ENCODE data around the gene WNT8A.

The WNT8A gene

GRCh38 chr5:138107213-138107612, 23.4 kb downstream of the WNT8A start:
- peaks cover 12% of the 10 kb centered on the region for H3K4me1 ChIP-seq (ENCODE audit: control insufficient read depth, insufficient read depth, low read length)

DNA sequence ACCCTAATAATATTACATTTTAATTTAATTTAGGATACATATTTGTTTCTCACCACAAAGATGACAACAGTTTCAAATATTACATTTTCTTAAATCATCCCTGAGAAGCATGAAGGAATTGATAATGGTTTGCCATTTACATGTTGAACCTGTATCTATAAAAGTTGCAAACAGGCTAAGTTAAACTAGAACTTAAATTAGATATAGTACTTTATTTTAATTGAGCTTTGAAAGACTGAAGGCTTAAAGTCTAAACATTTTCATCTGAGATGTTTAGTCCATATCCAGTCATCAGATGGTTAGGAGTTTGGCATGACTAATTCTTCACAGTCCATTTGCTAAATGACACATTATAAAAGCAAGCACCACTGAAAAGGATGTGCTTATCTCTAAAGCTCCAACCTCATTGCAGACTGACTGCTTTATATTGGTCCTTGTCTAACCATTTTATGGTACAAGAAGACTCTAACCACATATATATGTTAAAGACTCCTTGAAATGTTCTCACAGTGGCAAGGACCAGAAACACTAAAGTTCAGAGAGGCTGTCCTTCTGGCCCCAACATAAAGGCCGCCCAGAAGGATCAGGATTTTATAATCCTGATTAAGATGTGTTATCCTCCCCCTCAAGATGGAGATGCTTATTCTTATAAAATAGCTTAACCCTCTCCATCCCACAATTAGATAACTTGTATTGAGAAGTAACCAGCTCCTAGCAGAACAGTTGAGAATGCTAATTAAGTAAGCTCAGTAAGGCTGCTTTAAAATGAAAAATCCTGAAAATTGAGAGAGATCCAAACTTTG, 25.8 kb downstream of the WNT8A start:
- Histone ChIP-seq H3K4me3 (ENCODE audit: insufficient read depth, low read depth, low read length) (no peak overlapping the region), H3K36me3 (ENCODE audit: control insufficient read depth, insufficient read depth, low read length) (no peaks in the 10 kb centered on the region), H3K27me3 (ENCODE audit: control insufficient read depth, insufficient read depth, low read length, poor library complexity, severe bottlenecking) (no peaks in the 10 kb centered on the region), H3K27ac (ENCODE audit: insufficient read depth, low read depth, low read length, poor library complexity, severe bottlenecking) (no peak overlapping the region), H3K4me1 (ENCODE audit: control insufficient read depth, insufficient read depth, low read length) (peaks cover 12% of the 10 kb centered on the region), H3K9me3 (ENCODE audit: control insufficient read depth, low read length) (no peaks in the 10 kb centered on the region)
- WGBS, 2 experiments, result 83% methylated on average over 1 of the region's 1 CpG

More at GRCh38 chr5:138107213-138107612, 23.4 kb downstream of the WNT8A start:
- Histone ChIP-seq H3K27me3 (ENCODE audit: control insufficient read depth, insufficient read depth, low read length, poor library complexity, severe bottlenecking) (no peaks in the 10 kb centered on the region), H3K36me3 (ENCODE audit: control insufficient read depth, insufficient read depth, low read length) (no peaks in the 10 kb centered on the region), H3K27ac (ENCODE audit: insufficient read depth, low read depth, low read length, poor library complexity, severe bottlenecking) (no peak overlapping the region), H3K9me3 (ENCODE audit: control insufficient read depth, low read length) (no peaks in the 10 kb centered on the region), H3K4me3 (ENCODE audit: insufficient read depth, low read depth, low read length) (no peak overlapping the region)
- no CpG with 5 or more reads among the region's 1 CpG for WGBS, 2 experiments

DNA sequence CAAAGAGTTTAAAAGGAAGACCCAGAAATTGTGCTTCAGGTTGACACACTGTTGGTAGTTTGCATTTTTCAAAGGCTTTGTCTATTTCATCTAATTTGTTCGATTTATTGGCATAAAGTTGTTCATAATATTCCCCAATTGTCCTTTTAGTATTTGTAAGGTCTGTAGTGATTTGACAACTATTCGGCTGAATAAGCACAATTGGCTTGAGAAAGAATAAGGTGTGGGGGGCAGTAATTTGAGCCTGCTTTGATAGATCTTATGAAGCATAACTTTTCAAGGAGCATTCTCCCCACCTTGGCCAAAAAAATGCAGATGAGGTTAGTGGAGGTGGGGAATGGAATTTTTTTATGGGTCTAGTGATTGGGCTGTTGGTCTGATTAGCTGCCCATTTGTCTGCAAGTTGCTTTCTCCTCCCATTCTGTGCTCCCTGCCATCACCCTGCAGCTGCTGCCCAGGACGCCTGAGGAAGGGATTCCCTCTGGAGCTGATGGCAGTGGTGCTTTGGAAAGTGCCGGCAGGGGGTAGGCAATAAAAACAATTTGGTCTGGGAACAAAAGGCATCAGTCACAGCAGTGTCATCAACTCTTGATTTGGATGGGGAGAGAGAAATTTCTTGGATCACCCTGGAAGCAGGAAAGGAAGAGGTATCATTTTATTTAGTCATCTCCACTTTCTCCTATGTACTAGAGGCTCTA, 26.6 kb downstream of the WNT8A start:
- Histone ChIP-seq H3K27me3 (ENCODE audit: control insufficient read depth, insufficient read depth, low read length, poor library complexity, severe bottlenecking) (no peaks in the 10 kb centered on the region), H3K36me3 (ENCODE audit: control insufficient read depth, insufficient read depth, low read length) (no peaks in the 10 kb centered on the region), H3K4me3 (ENCODE audit: insufficient read depth, low read depth, low read length) (no peak overlapping the region), H3K9me3 (ENCODE audit: control insufficient read depth, low read length) (no peaks in the 10 kb centered on the region), H3K27ac (ENCODE audit: insufficient read depth, low read depth, low read length, poor library complexity, severe bottlenecking) (no peak overlapping the region), H3K4me1 (ENCODE audit: control insufficient read depth, insufficient read depth, low read length) (peaks cover 12% of the 10 kb centered on the region)
- 25 to 46% methylated on average over 3 to 4 of the region's 4 CpGs for WGBS, 2 experiments

- no peaks in the 10 kb centered on the region for H3K36me3 ChIP-seq (ENCODE audit: control insufficient read depth, insufficient read depth, low read length)
- H3K27me3 ChIP-seq (ENCODE audit: control insufficient read depth, insufficient read depth, low read length, poor library complexity, severe bottlenecking), result no peaks in the 10 kb centered on the region
- 92 to 96% methylated on average over 4 of the region's 4 CpGs for WGBS, 2 experiments
- no peaks in the 10 kb centered on the region for H3K9me3 ChIP-seq (ENCODE audit: control insufficient read depth, low read length)
- H3K4me3 ChIP-seq (ENCODE audit: insufficient read depth, low read depth, low read length), result no peak overlapping the region
- peaks cover 12% of the 10 kb centered on the region for H3K4me1 ChIP-seq (ENCODE audit: control insufficient read depth, insufficient read depth, low read length)
- H3K27ac ChIP-seq (ENCODE audit: insufficient read depth, low read depth, low read length, poor library complexity, severe bottlenecking), result no peak overlapping the region
Measured at GRCh38 chr5:138111181-138111580, 27.3 kb downstream of the WNT8A start.

- 71 to 83% methylated on average over 1 of the region's 1 CpG for WGBS, 2 experiments
- Histone ChIP-seq H3K27me3 (ENCODE audit: control insufficient read depth, insufficient read depth, low read length, poor library complexity, severe bottlenecking) (no peaks in the 10 kb centered on the region), H3K27ac (ENCODE audit: insufficient read depth, low read depth, low read length, poor library complexity, severe bottlenecking) (no peak overlapping the region), H3K36me3 (ENCODE audit: control insufficient read depth, insufficient read depth, low read length) (no peaks in the 10 kb centered on the region), H3K4me3 (ENCODE audit: insufficient read depth, low read depth, low read length) (no peak overlapping the region), H3K4me1 (ENCODE audit: control insufficient read depth, insufficient read depth, low read length) (peaks cover 12% of the 10 kb centered on the region), H3K9me3 (ENCODE audit: control insufficient read depth, low read length) (no peaks in the 10 kb centered on the region)
Measured at GRCh38 chr5:138111937-138112336, 28.1 kb downstream of the WNT8A start.

GRCh38 chr5:138115254-138115653, 31.4 kb downstream of the WNT8A start:
- Histone ChIP-seq H3K9me3 (ENCODE audit: control insufficient read depth, low read length) (no peaks in the 10 kb centered on the region), H3K4me3 (ENCODE audit: insufficient read depth, low read depth, low read length) (no peak overlapping the region), H3K4me1 (ENCODE audit: control insufficient read depth, insufficient read depth, low read length) (peaks cover 2% of the 10 kb centered on the region), H3K36me3 (ENCODE audit: control insufficient read depth, insufficient read depth, low read length) (no peaks in the 10 kb centered on the region), H3K27ac (ENCODE audit: insufficient read depth, low read depth, low read length, poor library complexity, severe bottlenecking) (no peak overlapping the region), H3K27me3 (ENCODE audit: control insufficient read depth, insufficient read depth, low read length, poor library complexity, severe bottlenecking) (no peaks in the 10 kb centered on the region)

DNA sequence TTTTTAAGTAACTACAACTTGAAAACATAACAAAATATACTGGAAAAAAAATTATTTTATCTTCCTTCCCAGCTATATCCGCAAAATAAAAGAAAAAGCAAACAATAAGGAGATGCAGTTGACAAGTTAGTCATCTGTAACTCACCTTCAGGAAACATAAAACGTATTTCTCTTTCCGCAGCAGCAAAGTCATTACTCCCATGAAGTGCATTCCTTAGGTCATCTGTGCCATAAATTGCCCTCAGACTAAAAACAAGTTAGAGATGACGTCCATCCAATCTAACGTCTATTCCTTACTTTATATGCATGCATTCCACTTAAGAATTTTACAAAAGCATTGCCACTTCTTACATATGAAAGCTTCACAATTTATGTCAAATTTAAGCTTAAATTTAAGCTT, 44.5 kb downstream of the WNT8A start:
- H3K27ac ChIP-seq (ENCODE audit: insufficient read depth, low read depth, low read length, poor library complexity, severe bottlenecking), result no peak overlapping the region
- H3K27me3 ChIP-seq (ENCODE audit: control insufficient read depth, insufficient read depth, low read length, poor library complexity, severe bottlenecking), result no peaks in the 10 kb centered on the region
- no peak overlapping the region for H3K4me3 ChIP-seq (ENCODE audit: insufficient read depth, low read depth, low read length)
- no peaks in the 10 kb centered on the region for H3K9me3 ChIP-seq (ENCODE audit: control insufficient read depth, low read length)
- H3K36me3 ChIP-seq (ENCODE audit: control insufficient read depth, insufficient read depth, low read length), result no peaks in the 10 kb centered on the region
- no peaks in the 10 kb centered on the region for H3K4me1 ChIP-seq (ENCODE audit: control insufficient read depth, insufficient read depth, low read length)
- WGBS, 2 experiments, result 91 to 95% methylated on average over 5 of the region's 5 CpGs

DNA sequence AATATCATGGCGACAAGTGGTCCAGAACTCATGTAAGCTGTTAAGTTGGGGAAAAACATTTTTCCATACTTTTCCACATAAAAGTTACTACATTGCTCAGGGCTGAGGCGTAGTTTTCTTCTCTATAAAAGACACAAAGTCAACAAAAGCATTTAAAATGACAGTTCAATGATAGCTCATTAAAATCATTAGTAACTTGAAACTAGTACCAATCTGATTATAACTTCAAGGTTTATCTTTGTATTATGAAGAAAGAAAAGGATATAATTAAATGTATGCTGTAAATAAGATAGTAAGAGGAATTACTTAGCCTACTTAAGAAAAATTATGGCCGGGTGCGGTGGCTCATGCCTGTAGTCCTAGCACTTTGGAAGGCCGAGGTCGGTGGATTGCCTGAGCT, 45.5 kb downstream of the WNT8A start:
- H3K4me1 ChIP-seq (ENCODE audit: control insufficient read depth, insufficient read depth, low read length), result no peaks in the 10 kb centered on the region
- 94% methylated on average over 6 of the region's 6 CpGs for WGBS, 2 experiments
- H3K27ac ChIP-seq (ENCODE audit: insufficient read depth, low read depth, low read length, poor library complexity, severe bottlenecking), result no peak overlapping the region
- H3K36me3 ChIP-seq (ENCODE audit: control insufficient read depth, insufficient read depth, low read length), result no peaks in the 10 kb centered on the region
- no peak overlapping the region for H3K4me3 ChIP-seq (ENCODE audit: insufficient read depth, low read depth, low read length)
- no peaks in the 10 kb centered on the region for H3K9me3 ChIP-seq (ENCODE audit: control insufficient read depth, low read length)
- H3K27me3 ChIP-seq (ENCODE audit: control insufficient read depth, insufficient read depth, low read length, poor library complexity, severe bottlenecking), result no peaks in the 10 kb centered on the region

DNA sequence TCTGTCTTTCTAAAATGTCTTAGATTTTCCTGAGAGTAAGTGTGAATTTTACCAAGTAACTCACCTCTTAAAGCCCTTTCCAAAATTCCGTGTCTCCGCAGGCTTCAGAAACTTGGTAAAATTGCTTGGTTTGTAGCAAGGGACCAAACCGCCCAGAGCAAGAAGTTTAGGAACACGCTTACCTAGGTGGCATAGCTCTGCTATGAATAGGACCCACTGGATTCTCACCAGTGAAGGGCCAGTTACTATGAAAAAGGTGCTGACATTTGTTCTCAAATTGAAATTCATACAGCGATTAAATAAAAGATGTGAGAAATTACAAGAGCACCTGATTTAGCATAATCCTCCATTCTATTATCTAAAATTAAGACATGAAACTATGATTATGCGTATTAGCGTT, 48.7 kb downstream of the WNT8A start:
- 89 to 92% methylated on average over 7 of the region's 7 CpGs for WGBS, 2 experiments
- H3K4me3 ChIP-seq (ENCODE audit: insufficient read depth, low read depth, low read length), result no peak overlapping the region
- H3K9me3 ChIP-seq (ENCODE audit: control insufficient read depth, low read length), result no peaks in the 10 kb centered on the region

GRCh38 chr5:138138949-138139780, 55.3 kb downstream of the WNT8A start, which contains the start of gene NME5:
TSS of gene NME5 (minus strand) at chr5:138139428. CDS start at chr5:138138780, 648 bp downstream.
- Histone ChIP-seq H3K9me3 (ENCODE audit: control insufficient read depth, low read length) (no peaks in the 10 kb centered on the region), H3K4me1 (ENCODE audit: control insufficient read depth, insufficient read depth, low read length) (no peaks in the 10 kb centered on the region), H3K27ac (ENCODE audit: insufficient read depth, low read depth, low read length, poor library complexity, severe bottlenecking) (no peak within 1 kb of the TSS), H3K4me3 (ENCODE audit: insufficient read depth, low read depth, low read length) (peak within 1 kb of the TSS; percentile 72), H3K36me3 (ENCODE audit: control insufficient read depth, insufficient read depth, low read length) (no peaks in the 10 kb centered on the region), H3K27me3 (ENCODE audit: control insufficient read depth, insufficient read depth, low read length, poor library complexity, severe bottlenecking) (no peaks in the 10 kb centered on the region)
- WGBS, 2 experiments, result 4 to 5% methylated on average over 31 of the region's 31 CpGs

More for the DNA sequence above, 48.7 kb downstream of the WNT8A start:
- Histone ChIP-seq H3K36me3 (ENCODE audit: control insufficient read depth, insufficient read depth, low read length) (no peaks in the 10 kb centered on the region), H3K27ac (ENCODE audit: insufficient read depth, low read depth, low read length, poor library complexity, severe bottlenecking) (no peak overlapping the region), H3K4me1 (ENCODE audit: control insufficient read depth, insufficient read depth, low read length) (no peaks in the 10 kb centered on the region), H3K27me3 (ENCODE audit: control insufficient read depth, insufficient read depth, low read length, poor library complexity, severe bottlenecking) (no peaks in the 10 kb centered on the region)
